IMR-90 (cell line): ENCODE measurements around the gene SDHAF3. TPM values are rescaled to one million over a fixed set of nuclear protein-coding genes. Genes with fewer than 3 reads are reported as not detected.

Source experiments
- ATAC-seq: fragments of 200-7000 bp; cut with Tn5 transposase; 2 replicates; pipeline ENCODE4 v1.9.1; 2020; ENCODE audit warnings: low read depth, mild to moderate bottlenecking, moderate library complexity
- BruUV-seq: library from RNA; stranded (reverse); fragments of 400-500 nt; replicated peaks from 2 replicates; lab custom pipeline; 2021; lab: Mats Ljungman, UMichigan
- CTCF ChIA-PET: fragments of 300-600 bp; formaldehyde crosslinking; extraction: SDS; loops from one replicate; lab custom pipeline; 2021; ENCODE audit warnings: antibody characterized with exemption; lab: Yijun Ruan, JAX
- POLR2A ChIA-PET: fragments of 300-600 bp; sonication (Branson Sonifier 250); formaldehyde crosslinking; loops from one replicate; lab custom pipeline; 2022; ENCODE audit warnings: antibody characterized with exemption; ENCODE audit not compliant: unreplicated experiment; lab: Charles Lee
- DNase-seq: peaks from one replicate; pipeline ENCODE4 v3.0.0; 2013
- H2AFZ ChIP-seq: replicated peaks from 2 replicates; pipeline ENCODE3; 2013; ENCODE audit warnings: low read length, mild to moderate bottlenecking; ENCODE audit not compliant: poor library complexity
- H2AK5ac ChIP-seq: 2 replicates; pipeline ENCODE4 v1.6.1; 2013; ENCODE audit warnings: low read depth, low read length, inconsistent platforms
- H2AK9ac ChIP-seq: replicated peaks from 2 replicates; pipeline ENCODE3; 2013; ENCODE audit warnings: mild to moderate bottlenecking, low read depth, low read length, moderate library complexity; ENCODE audit not compliant: poor library complexity
- H2BK120ac ChIP-seq: 2 replicates; pipeline ENCODE4 v1.6.1; 2013; ENCODE audit warnings: low read depth, low read length, inconsistent platforms
- H2BK15ac ChIP-seq: 3 replicates; pipeline ENCODE4 v1.6.1; 2013; ENCODE audit warnings: low read depth, low read length, inconsistent platforms
- H2BK20ac ChIP-seq: 2 replicates; pipeline ENCODE4 v1.6.1; 2013; ENCODE audit warnings: low read depth, mild to moderate bottlenecking, inconsistent platforms, low read length, moderate library complexity
- H2BK5ac ChIP-seq: 2 replicates; pipeline ENCODE4 v1.6.1; 2013; ENCODE audit warnings: mild to moderate bottlenecking, low read depth, low read length, inconsistent platforms; ENCODE audit not compliant: poor library complexity, severe bottlenecking
- H3K14ac ChIP-seq: replicated peaks from 2 replicates; pipeline ENCODE4 v1.6.1; 2013; ENCODE audit warnings: low read depth, low read length, inconsistent platforms
- H3K18ac ChIP-seq: 2 replicates; pipeline ENCODE4 v1.6.1; 2013; ENCODE audit warnings: low read depth, low read length, control low read depth
- H3K23ac ChIP-seq: 2 replicates; pipeline ENCODE4 v1.6.1; 2013; ENCODE audit warnings: low read depth, low read length, inconsistent platforms
- H3K27ac ChIP-seq: 2 replicates; pipeline ENCODE4 v1.5.1; 2013; ENCODE audit warnings: mild to moderate bottlenecking, control low read depth, low read length; ENCODE audit not compliant: insufficient read depth
- H3K27me3 ChIP-seq: 2 replicates; pipeline ENCODE4 v1.6.1; 2013; ENCODE audit warnings: low read length; ENCODE audit not compliant: control insufficient read depth, insufficient read depth
- H3K36me3 ChIP-seq: 2 replicates; pipeline ENCODE4 v1.6.1; 2013; ENCODE audit warnings: low read length, mixed read lengths; ENCODE audit not compliant: control insufficient read depth, insufficient read depth
- H3K4ac ChIP-seq: 2 replicates; pipeline ENCODE4 v1.6.1; 2013; ENCODE audit warnings: low read depth, low read length, inconsistent platforms
- H3K4me1 ChIP-seq: 2 replicates; pipeline ENCODE4 v1.6.1; 2013; ENCODE audit warnings: low read length, mixed read lengths; ENCODE audit not compliant: control insufficient read depth, insufficient read depth
- H3K4me2 ChIP-seq: 2 replicates; pipeline ENCODE4 v1.6.1; 2013; ENCODE audit warnings: low read depth, mild to moderate bottlenecking, control low read depth, low read length, moderate library complexity
- H3K4me3 ChIP-seq: 2 replicates; pipeline ENCODE4 v1.5.1; 2013; ENCODE audit warnings: low read depth, mild to moderate bottlenecking, control low read depth, low read length, moderate library complexity; ENCODE audit not compliant: insufficient read depth
- H3K56ac ChIP-seq: 2 replicates; pipeline ENCODE4 v1.6.1; 2013; ENCODE audit warnings: low read length, inconsistent platforms; ENCODE audit not compliant: insufficient read depth; ENCODE audit errors: extremely low read depth
- H3K79me1 ChIP-seq, 2 experiments: 2 replicates each; pipeline ENCODE4 v1.6.1; 2013; ENCODE audit warnings: low read length in 2 of 2, inconsistent platforms in 1 of 2, low read depth in 1 of 2
- H3K9ac ChIP-seq: 2 replicates; pipeline ENCODE4 v1.6.1; 2013; ENCODE audit warnings: low read depth, low read length, control low read depth
- H3K9me1 ChIP-seq: 2 replicates; pipeline ENCODE4 v1.6.1; 2013; ENCODE audit warnings: low read length, inconsistent platforms; ENCODE audit not compliant: insufficient read depth
- H3K9me3 ChIP-seq: 2 replicates; pipeline ENCODE4 v1.6.1; 2013; ENCODE audit warnings: low read length; ENCODE audit not compliant: control insufficient read depth, insufficient read depth
- H4K20me1 ChIP-seq: 2 replicates; pipeline ENCODE4 v1.6.1; 2013; ENCODE audit warnings: low read length, inconsistent platforms; ENCODE audit not compliant: insufficient read depth
- H4K5ac ChIP-seq: 2 replicates; pipeline ENCODE4 v1.6.1; 2013; ENCODE audit warnings: mild to moderate bottlenecking, low read depth, low read length, control low read depth
- H4K8ac ChIP-seq, 2 experiments: 2 replicates each; pipeline ENCODE4 v1.6.1; 2013; ENCODE audit warnings: low read depth in 2 of 2, low read length in 2 of 2, control low read depth in 1 of 2, inconsistent platforms in 1 of 2
- H4K91ac ChIP-seq: 2 replicates; pipeline ENCODE4 v1.6.1; 2013; ENCODE audit warnings: low read depth, low read length, inconsistent platforms; ENCODE audit not compliant: insufficient read depth
- CEBPB ChIP-seq: IDR thresholded peaks from 2 replicates; pipeline ENCODE4 v1.6.1; 2012; ENCODE audit warnings: low read depth, low read length, improper control_type of control experiment
- MXI1 ChIP-seq: IDR thresholded peaks from 2 replicates; pipeline ENCODE4 v1.6.1; 2012; ENCODE audit warnings: low read depth, mild to moderate bottlenecking, low read length, moderate library complexity, borderline replicate concordance
- WGBS, 2 experiments: methylation state at CpG; one replicate each; pipeline versions ENCODE4 v1.1.5 to v1.1.7; 2013; ENCODE audit warnings: missing lambda C conversion rate in 2 of 2; ENCODE audit not compliant: insufficient read length in 1 of 2; ENCODE audit errors: extremely low coverage in 2 of 2; 5-methylcytosine and 5-hydroxymethylcytosine counted together
- dilution Hi-C: fragments of 300-500 bp; cut with HindIII; formaldehyde crosslinking; loops from one replicate; pipeline ENCODE4 v1.14.3; 2018; ENCODE audit warnings: low sequenced_read_pairs; ENCODE audit not compliant: unreplicated experiment
- in situ Hi-C: fragments of 300-500 bp; cut with MboI; formaldehyde crosslinking; loops from 3 replicates; pipeline ENCODE4 v1.14.3; 2019; ENCODE audit warnings: low sequenced_read_pairs, inconsistent platforms, mixed read lengths
- intact Hi-C: fragments of 100-400 bp; cut with micrococcal nuclease; formaldehyde crosslinking; loops from 2 replicates; pipeline ENCODE4 v1.10.0; 2022
- polyA plus RNA-seq, 3 experiments: library from polyadenylated mRNA; depleted of rRNA; stranded (reverse); fragments of >200 nt; gene quantifications; 2 replicates each; pipeline ENCODE4 v1.2.3, GENCODE V29; 2012; ENCODE audit warnings: low replicate concordance in 1 of 3
- total RNA-seq: library from RNA; depleted of rRNA; stranded (reverse); fragments of >200 nt; gene quantifications from 2 replicates; pipeline ENCODE4 v1.2.3, GENCODE V29; 2012

SDHAF3 gene
- total and polyA plus RNA-seq, 2 of the 4 experiments (the other 2 are of a cell fraction), result 5.7 to 6.1 TPM

- H3K9me3 ChIP-seq, result no peaks in the 10 kb centered on the region
- H3K9me1 ChIP-seq, result no peaks in the 10 kb centered on the region
- peaks cover 4 to 7% of the 10 kb centered on the region in 2 experiments; a peak in 2 of 4 replicates for H3K79me1 ChIP-seq
- H2BK120ac ChIP-seq, result 0 out of 2 replicates have a peak overlapping the region, but pooled peaks have one; percentile 25
- peak overlapping the region; percentile 4 for H2AK9ac ChIP-seq
- intact Hi-C loops, result no loop called here
- ChIA-PET POLR2A (no interaction called here), CTCF (interaction anchor here (1.0 kb wide), 1 partner anchor 13 kb away, joined by 3 read pairs; no protein-coding TSS in a partner anchor)
- DNase-seq, result no peak
- peak overlapping the region; percentile 96 for H2AFZ ChIP-seq
- peak overlapping the region; percentile 68 for H3K4me3 ChIP-seq
- no peaks in the 10 kb centered on the region for H3K36me3 ChIP-seq
- 0 out of 2 replicates have a peak overlapping the region, but pooled peaks have one; percentile 29 for H3K23ac ChIP-seq
- BruUV-seq, result no TSS peak
- H2BK5ac ChIP-seq, result peak overlapping the region; percentile 7
- H3K9ac ChIP-seq, result peak overlapping the region; percentile 75
- WGBS, 2 experiments, result no CpG with 5 or more reads among the region's 9 CpGs
- ATAC-seq, result peak; percentile 4
- H4K5ac ChIP-seq, result peak overlapping the region; percentile 96
- 0 out of 2 replicates have a peak overlapping the region, but pooled peaks have one; percentile 5 for H2AK5ac ChIP-seq
- no peak for TF ChIP-seq CEBPB
- TF ChIP-seq MXI1, result no peak
- peak overlapping the region; percentile 77 for H3K4me2 ChIP-seq
- H4K20me1 ChIP-seq, result no peaks in the 10 kb centered on the region
- in situ Hi-C loops, result no loop called here
- peak overlapping the region; percentile 87 for H3K4ac ChIP-seq
- H2BK15ac ChIP-seq, result no peak overlapping the region
- peak overlapping the region; percentile 96 to 97 for H4K8ac ChIP-seq
- no peaks in the 10 kb centered on the region for H3K27me3 ChIP-seq
- dilution Hi-C loops, result no loop called here
- peak overlapping the region; percentile 67 for H3K18ac ChIP-seq
- H3K56ac ChIP-seq, result peak overlapping the region; percentile 44; the same call in 1 of the 2 replicates
- H3K14ac ChIP-seq, result peak overlapping the region; percentile 65
- H3K27ac ChIP-seq, result peak overlapping the region; percentile 62
- no peak overlapping the region for H2BK20ac ChIP-seq
- H4K91ac ChIP-seq, result peak overlapping the region; percentile 64
- no peaks in the 10 kb centered on the region for H3K4me1 ChIP-seq
These were observed 495 bp upstream of the SDHAF3 start for GRCh38 chr7:97117035-97117371.
